ENCODE data around the gene ST3GAL4. TPM values are rescaled to one million over a fixed set of nuclear protein-coding genes. Genes with fewer than 3 reads are reported as not detected.
A peak's percentile ranks its signal among the peaks of the same experiment; 100 is the strongest.

ST3GAL4 gene
- total RNA-seq, 1 donor from 2014 or later, result 41.5 TPM

DNA sequence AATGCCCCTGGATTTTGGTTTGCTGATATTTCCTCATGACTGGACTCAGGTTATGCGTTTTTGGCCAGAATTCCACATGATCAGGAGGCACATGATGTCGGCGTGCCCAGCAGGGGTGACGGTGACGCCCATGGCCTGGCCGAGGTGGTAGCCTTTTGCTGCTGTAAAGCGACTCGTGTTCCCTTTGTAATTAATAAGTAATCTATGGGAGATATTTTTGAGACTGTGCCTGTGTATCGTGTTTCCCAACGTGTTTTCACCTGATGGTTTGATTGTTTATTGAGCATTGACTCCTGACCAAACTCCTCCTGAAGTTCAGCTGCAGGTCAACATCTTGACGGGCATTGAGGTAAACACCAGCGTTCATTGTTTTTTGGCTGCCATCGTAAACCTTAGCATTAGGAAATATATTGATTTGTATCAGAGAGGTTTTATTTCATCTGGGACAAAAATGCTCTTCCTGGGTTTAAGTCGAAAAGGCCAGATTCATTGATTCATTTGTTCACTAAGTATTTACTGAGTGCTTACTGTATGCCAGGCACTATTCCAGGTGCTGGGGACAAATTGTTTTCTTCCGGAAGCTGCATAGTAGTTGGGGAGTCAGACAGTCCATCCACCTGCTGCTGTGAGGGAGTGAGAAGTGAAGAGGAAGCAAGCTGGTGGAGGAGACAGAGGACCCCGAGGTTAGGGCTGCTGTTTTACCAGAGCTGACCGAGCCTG, 28.0 kb upstream of the ST3GAL4 start:
- Histone ChIP-seq H3K27me3 (no peaks in the 10 kb centered on the region), H3K27ac (no peak overlapping the region), H3K4me1 (peaks cover 33% of the 10 kb centered on the region), H3K4me3 (no peak overlapping the region), H3K36me3 (no peaks in the 10 kb centered on the region), H3K9me3 (no peaks in the 10 kb centered on the region)
- intact Hi-C loops (cut with DNase I), result no loop called here
- no peak for TF ChIP-seq POLR2A (IDR thresholded peaks at IDR 0.05)
- TF ChIP-seq, protein P1, sequence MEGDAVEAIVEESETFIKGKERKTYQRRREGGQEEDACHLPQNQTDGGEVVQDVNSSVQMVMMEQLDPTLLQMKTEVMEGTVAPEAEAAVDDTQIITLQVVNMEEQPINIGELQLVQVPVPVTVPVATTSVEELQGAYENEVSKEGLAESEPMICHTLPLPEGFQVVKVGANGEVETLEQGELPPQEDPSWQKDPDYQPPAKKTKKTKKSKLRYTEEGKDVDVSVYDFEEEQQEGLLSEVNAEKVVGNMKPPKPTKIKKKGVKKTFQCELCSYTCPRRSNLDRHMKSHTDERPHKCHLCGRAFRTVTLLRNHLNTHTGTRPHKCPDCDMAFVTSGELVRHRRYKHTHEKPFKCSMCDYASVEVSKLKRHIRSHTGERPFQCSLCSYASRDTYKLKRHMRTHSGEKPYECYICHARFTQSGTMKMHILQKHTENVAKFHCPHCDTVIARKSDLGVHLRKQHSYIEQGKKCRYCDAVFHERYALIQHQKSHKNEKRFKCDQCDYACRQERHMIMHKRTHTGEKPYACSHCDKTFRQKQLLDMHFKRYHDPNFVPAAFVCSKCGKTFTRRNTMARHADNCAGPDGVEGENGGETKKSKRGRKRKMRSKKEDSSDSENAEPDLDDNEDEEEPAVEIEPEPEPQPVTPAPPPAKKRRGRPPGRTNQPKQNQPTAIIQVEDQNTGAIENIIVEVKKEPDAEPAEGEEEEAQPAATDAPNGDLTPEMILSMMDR (IDR thresholded peaks at IDR 0.05), result no peak
- TF ChIP-seq POLR2AphosphoS5 (IDR thresholded peaks at IDR 0.05; ENCODE audit: insufficient read depth in 1 of 2, low read depth in 1 of 2), result no peak
- DNase-seq (ENCODE audit: extremely low spot score in 2 of 2), result no peak

DNA sequence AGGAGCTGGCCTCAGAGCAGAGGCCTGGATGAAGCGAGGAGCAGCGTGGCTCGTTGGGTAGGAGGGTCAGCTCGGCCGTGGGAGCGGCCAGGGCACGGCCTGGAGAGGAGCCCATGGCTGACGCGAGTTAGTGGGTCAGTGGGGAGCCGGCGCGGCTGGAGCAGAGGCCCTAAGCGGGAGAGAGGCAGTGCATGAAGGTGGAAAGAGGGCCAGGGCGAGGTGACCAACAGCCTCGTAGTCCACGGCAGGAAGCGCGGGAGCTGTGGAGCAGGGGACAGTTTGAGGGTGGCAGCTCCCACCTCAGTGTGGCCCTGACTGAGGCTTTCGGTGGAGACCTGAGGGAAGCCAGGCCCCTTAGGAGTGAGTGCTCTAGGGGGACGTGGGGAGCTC, 27.5 kb upstream of the ST3GAL4 start:
- H3K36me3 ChIP-seq, result no peaks in the 10 kb centered on the region
- TF ChIP-seq POLR2A (IDR thresholded peaks at IDR 0.05), result no peak
- TF ChIP-seq, protein P1 (IDR thresholded peaks at IDR 0.05), result no peak
- no peaks in the 10 kb centered on the region for H3K9me3 ChIP-seq
- H3K27me3 ChIP-seq, result no peaks in the 10 kb centered on the region
- H3K4me1 ChIP-seq, result peaks cover 37% of the 10 kb centered on the region
- H3K27ac ChIP-seq, result no peak overlapping the region
- no peak for DNase-seq (ENCODE audit: extremely low spot score in 2 of 2)
- intact Hi-C loops (cut with DNase I), result no loop called here
- H3K4me3 ChIP-seq, result no peak overlapping the region

DNA sequence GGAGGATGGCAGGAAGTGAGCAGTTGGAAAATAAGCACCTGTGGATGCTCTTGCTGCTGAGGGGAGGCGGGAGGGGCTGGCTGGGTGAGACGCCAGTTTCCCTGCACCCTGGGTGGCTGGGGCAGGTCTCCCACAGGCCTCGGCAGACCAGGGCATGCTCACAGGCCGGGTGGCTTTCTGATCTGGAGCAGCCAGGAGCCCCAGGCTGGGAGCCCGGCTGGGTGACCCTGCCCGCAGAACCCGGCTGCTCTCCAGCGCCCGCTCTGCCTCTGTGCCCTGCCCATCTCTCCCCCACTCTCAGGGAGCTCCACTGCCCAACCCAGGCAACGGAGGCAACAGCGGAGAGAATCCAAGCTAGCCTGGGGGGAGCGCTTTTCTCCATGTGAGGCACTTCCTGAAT, 27.0 kb upstream of the ST3GAL4 start:
- H3K27ac ChIP-seq, result peak overlapping the region; percentile 55
- intact Hi-C loops (cut with DNase I), result no loop called here
- DNase-seq (ENCODE audit: extremely low spot score in 2 of 2), result no peak

DNA sequence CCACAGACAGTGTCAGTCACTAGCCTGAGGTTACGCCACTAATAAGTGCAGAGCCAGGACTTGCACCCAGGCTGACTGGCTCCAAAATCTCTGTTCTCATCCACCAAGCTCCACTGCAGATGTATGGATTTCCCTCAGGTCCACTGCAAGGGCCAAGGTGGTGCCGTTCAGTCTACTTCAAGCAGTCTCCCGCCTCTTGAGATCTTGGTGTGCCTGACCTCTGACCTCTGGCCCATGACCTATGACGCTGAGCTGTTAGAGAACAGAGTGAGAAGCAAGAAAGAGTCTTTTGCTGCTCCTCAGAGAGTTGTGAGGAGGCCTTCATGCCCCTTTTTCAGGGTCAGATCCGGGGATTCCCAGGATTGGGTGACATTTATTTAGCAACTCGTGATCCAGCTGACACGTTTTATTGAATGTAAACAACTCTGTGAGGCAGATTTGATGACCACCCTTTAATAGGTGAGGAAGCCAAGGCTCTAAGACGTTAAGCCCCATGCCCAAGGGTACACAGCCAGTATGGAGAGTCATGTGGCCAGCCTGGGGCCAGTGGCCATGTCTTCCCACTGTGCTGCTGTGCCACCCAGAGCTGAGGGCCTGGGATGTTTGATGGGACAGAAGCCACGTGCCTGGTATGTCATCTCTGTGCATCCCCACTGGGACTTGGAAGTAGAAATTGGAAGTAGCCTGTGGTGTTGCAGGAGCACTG, 26.4 kb upstream of the ST3GAL4 start:
- Histone ChIP-seq H3K4me1 (peaks cover 37% of the 10 kb centered on the region), H3K27ac (peak overlapping the region; percentile 55), H3K36me3 (no peaks in the 10 kb centered on the region), H3K27me3 (no peaks in the 10 kb centered on the region), H3K9me3 (no peaks in the 10 kb centered on the region), H3K4me3 (no peak overlapping the region)
- TF ChIP-seq POLR2AphosphoS5 (IDR thresholded peaks at IDR 0.05; ENCODE audit: insufficient read depth in 1 of 2, low read depth in 1 of 2) (no peak), POLR2A (IDR thresholded peaks at IDR 0.05) (no peak)
- TF ChIP-seq, protein P1 (IDR thresholded peaks at IDR 0.05), result no peak
- intact Hi-C loops (cut with DNase I), result no loop called here
- no peak for DNase-seq (ENCODE audit: extremely low spot score in 2 of 2)

More for the DNA sequence above, 27.0 kb upstream of the ST3GAL4 start:
- no peaks in the 10 kb centered on the region for H3K36me3 ChIP-seq
- TF ChIP-seq, protein P1 (IDR thresholded peaks at IDR 0.05), result no peak
- no peak for TF ChIP-seq POLR2AphosphoS5 (IDR thresholded peaks at IDR 0.05; ENCODE audit: insufficient read depth in 1 of 2, low read depth in 1 of 2)
- no peak for TF ChIP-seq POLR2A (IDR thresholded peaks at IDR 0.05)
- peaks cover 37% of the 10 kb centered on the region for H3K4me1 ChIP-seq
- no peak overlapping the region for H3K4me3 ChIP-seq
- H3K9me3 ChIP-seq, result no peaks in the 10 kb centered on the region
- no peaks in the 10 kb centered on the region for H3K27me3 ChIP-seq

DNA sequence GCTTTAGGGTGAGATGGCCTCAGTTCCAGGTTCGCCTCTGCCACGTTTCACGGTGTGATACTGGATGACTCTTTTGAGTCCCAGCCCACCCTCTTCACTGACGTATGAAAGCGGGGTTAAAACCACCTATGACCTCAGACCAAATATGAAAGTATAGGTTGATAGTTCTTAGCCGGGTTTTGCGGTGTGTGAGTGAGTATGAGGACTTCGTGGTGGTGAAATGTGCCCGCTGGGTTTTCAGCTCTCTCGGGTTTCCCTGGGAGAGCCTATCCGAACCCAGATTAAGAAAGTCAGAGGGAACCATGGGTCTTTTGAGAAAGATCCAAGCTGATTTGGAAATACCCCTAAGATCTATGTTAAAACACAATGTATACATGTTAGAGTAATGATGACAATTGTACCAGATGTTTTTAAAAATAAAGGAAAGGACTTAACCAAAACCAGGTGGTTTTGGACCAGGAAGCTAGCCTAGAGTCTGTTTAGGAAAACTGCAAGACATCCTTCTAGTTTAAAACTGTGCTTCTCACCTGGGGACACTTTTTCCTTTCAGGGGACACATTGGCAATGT, 25.8 kb upstream of the ST3GAL4 start:
- intact Hi-C loops (cut with DNase I), result no loop called here
- peak overlapping the region; percentile 55 for H3K27ac ChIP-seq
- H3K4me3 ChIP-seq, result no peak overlapping the region
- DNase-seq (ENCODE audit: extremely low spot score in 2 of 2), result no peak
- no peaks in the 10 kb centered on the region for H3K36me3 ChIP-seq
- peaks cover 37% of the 10 kb centered on the region for H3K4me1 ChIP-seq
- no peaks in the 10 kb centered on the region for H3K9me3 ChIP-seq
- TF ChIP-seq POLR2A (IDR thresholded peaks at IDR 0.05), result no peak
- TF ChIP-seq, protein P1 (IDR thresholded peaks at IDR 0.05), result no peak
- no peaks in the 10 kb centered on the region for H3K27me3 ChIP-seq
